ENCODE results near the gene LOXL1. TPM values are rescaled to one million over a fixed set of nuclear protein-coding genes. Genes with fewer than 3 reads are reported as not detected.

LOXL1 gene
- total and polyA plus RNA-seq, 3 experiments from 2014 or later: 1.3 to 3.1 (median 1.5) TPM

Other genes starting within 250 kb of the LOXL1 start
- gene CD276, start 242.1 kb upstream of the LOXL1 start, total RNA-seq: 1 to 10 TPM; 1.9 to 2.4 TPM
- not detected for gene CD276, start 242.1 kb upstream of the LOXL1 start, polyA plus RNA-seq
- not detected for gene INSYN1, start 173.1 kb upstream of the LOXL1 start, total RNA-seq
- gene INSYN1, start 173.1 kb upstream of the LOXL1 start, polyA plus RNA-seq: not detected
- not detected for gene TBC1D21, start 52.9 kb upstream of the LOXL1 start, total RNA-seq
- not detected for gene TBC1D21, start 52.9 kb upstream of the LOXL1 start, polyA plus RNA-seq
- gene STOML1, start 65.8 kb downstream of the LOXL1 start, total RNA-seq: 10 to 100 TPM; 13.2 to 13.3 TPM
- gene STOML1, start 65.8 kb downstream of the LOXL1 start, polyA plus RNA-seq: 8.6 TPM
- gene PML, start 68.3 kb downstream of the LOXL1 start, total RNA-seq: 10 to 100 TPM; 35.5 to 37.4 TPM
- 32.3 TPM for gene PML, start 68.3 kb downstream of the LOXL1 start, polyA plus RNA-seq
- under 1 TPM in 1 of 2 experiments, not detected in 1; 0.07 TPM for gene GOLGA6A, start 156.1 kb downstream of the LOXL1 start, total RNA-seq
- gene GOLGA6A, start 156.1 kb downstream of the LOXL1 start, polyA plus RNA-seq: not detected
- gene ISLR2, start 204.1 kb downstream of the LOXL1 start, total RNA-seq: not detected
- not detected for gene ISLR2, start 204.1 kb downstream of the LOXL1 start, polyA plus RNA-seq
- not detected for gene ISLR, start 247.2 kb downstream of the LOXL1 start, total RNA-seq
- gene ISLR, start 247.2 kb downstream of the LOXL1 start, polyA plus RNA-seq: not detected